ENCODE results near the gene PDIA3.
A peak's percentile ranks its signal among the peaks of the same experiment; 100 is the strongest.

PDIA3 gene

GRCh38 chr15:43777267-43777914, 31.2 kb downstream of the PDIA3 start:
- peak; percentile 83 for DNase-seq
- Histone ChIP-seq H3K9me3 (ENCODE audit: insufficient read depth, low read length, severe bottlenecking) (no peaks in the 10 kb centered on the region), H3K9ac (ENCODE audit: low read depth, low read length) (peak overlapping the region; percentile 84), H3K79me2 (ENCODE audit: insufficient read depth, low read length) (0 out of 2 replicates have a peak, but pooled peaks cover 3% of the 10 kb centered on the region), H3K27me3 (ENCODE audit: insufficient read depth, low read length, poor library complexity) (no peaks in the 10 kb centered on the region), H3K4me3 (ENCODE audit: low read depth in 1 of 2, low read length in 2 of 2) (peak overlapping the region; percentile 77 to 85), H3K36me3 (ENCODE audit: insufficient read depth, low read length) (peaks cover 8% of the 10 kb centered on the region; the same call in 1 of the 2 replicates), H2AFZ (ENCODE audit: low read depth, low read length) (peak overlapping the region; percentile 98), H4K20me1 (ENCODE audit: insufficient read depth, low read length) (no peaks in the 10 kb centered on the region), H3K4me1 (ENCODE audit: insufficient read depth, low read length) (peaks cover 24% of the 10 kb centered on the region), H3K4me2 (ENCODE audit: insufficient read depth, low read length) (peak overlapping the region; percentile 97), H3K27ac (ENCODE audit: low read length) (peak overlapping the region; percentile 94)
- TF ChIP-seq EZH2 (IDR thresholded peaks at IDR 0.05; ENCODE audit: borderline replicate concordance, low read depth, low read length, severe bottlenecking): no peak
- TF ChIP-seq, protein P1, sequence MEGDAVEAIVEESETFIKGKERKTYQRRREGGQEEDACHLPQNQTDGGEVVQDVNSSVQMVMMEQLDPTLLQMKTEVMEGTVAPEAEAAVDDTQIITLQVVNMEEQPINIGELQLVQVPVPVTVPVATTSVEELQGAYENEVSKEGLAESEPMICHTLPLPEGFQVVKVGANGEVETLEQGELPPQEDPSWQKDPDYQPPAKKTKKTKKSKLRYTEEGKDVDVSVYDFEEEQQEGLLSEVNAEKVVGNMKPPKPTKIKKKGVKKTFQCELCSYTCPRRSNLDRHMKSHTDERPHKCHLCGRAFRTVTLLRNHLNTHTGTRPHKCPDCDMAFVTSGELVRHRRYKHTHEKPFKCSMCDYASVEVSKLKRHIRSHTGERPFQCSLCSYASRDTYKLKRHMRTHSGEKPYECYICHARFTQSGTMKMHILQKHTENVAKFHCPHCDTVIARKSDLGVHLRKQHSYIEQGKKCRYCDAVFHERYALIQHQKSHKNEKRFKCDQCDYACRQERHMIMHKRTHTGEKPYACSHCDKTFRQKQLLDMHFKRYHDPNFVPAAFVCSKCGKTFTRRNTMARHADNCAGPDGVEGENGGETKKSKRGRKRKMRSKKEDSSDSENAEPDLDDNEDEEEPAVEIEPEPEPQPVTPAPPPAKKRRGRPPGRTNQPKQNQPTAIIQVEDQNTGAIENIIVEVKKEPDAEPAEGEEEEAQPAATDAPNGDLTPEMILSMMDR (IDR thresholded peaks at IDR 0.05; ENCODE audit: borderline replicate concordance, extremely low read depth, low read length, poor library complexity, severe bottlenecking): peak; percentile 88
- peak; percentile 80 for ATAC-seq (ENCODE audit: insufficient read depth, low read depth)

DNA sequence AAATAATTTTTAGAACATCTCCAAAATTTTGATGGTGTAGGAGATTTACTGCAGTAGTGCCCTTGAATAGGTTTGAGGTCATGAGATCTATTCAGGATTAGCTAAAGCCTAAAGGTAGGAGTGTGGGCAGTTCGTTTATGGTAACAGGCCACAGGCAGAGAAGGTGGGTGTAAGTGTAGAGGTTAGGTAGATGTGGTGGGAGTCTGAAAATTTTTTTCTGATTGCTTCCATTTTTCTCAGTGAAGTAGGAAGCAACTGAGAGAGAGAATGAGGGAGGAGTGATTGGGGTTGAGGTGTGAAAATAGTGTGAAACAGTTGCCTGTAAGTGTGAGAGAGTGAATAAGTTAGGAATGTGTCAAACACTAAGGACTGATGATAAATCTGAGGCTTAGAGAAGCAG, 32.8 kb downstream of the PDIA3 start:
- H3K79me2 ChIP-seq (ENCODE audit: insufficient read depth, low read length): 0 out of 2 replicates have a peak, but pooled peaks cover 3% of the 10 kb centered on the region
- DNase-seq (no peak), ATAC-seq (ENCODE audit: insufficient read depth, low read depth) (no peak)
- no peak overlapping the region for H3K4me3 ChIP-seq (ENCODE audit: low read depth in 1 of 2, low read length in 2 of 2)
- H2AFZ ChIP-seq (ENCODE audit: low read depth, low read length): no peak overlapping the region
- no peaks in the 10 kb centered on the region for H4K20me1 ChIP-seq (ENCODE audit: insufficient read depth, low read length)
- H3K36me3 ChIP-seq (ENCODE audit: insufficient read depth, low read length): no peaks in the 10 kb centered on the region
- no peak overlapping the region for H3K27ac ChIP-seq (ENCODE audit: low read length)
- H3K9ac ChIP-seq (ENCODE audit: low read depth, low read length): no peak overlapping the region
- peak overlapping the region; percentile 12; the same call in 1 of the 2 replicates for H3K4me2 ChIP-seq (ENCODE audit: insufficient read depth, low read length)
- H3K9me3 ChIP-seq (ENCODE audit: insufficient read depth, low read length, severe bottlenecking): no peaks in the 10 kb centered on the region
- no peaks in the 10 kb centered on the region for H3K27me3 ChIP-seq (ENCODE audit: insufficient read depth, low read length, poor library complexity)
- TF ChIP-seq EZH2 (IDR thresholded peaks at IDR 0.05; ENCODE audit: borderline replicate concordance, low read depth, low read length, severe bottlenecking): no peak
- TF ChIP-seq, protein P1 (IDR thresholded peaks at IDR 0.05; ENCODE audit: borderline replicate concordance, extremely low read depth, low read length, poor library complexity, severe bottlenecking): no peak
- peaks cover 24% of the 10 kb centered on the region for H3K4me1 ChIP-seq (ENCODE audit: insufficient read depth, low read length)

DNA sequence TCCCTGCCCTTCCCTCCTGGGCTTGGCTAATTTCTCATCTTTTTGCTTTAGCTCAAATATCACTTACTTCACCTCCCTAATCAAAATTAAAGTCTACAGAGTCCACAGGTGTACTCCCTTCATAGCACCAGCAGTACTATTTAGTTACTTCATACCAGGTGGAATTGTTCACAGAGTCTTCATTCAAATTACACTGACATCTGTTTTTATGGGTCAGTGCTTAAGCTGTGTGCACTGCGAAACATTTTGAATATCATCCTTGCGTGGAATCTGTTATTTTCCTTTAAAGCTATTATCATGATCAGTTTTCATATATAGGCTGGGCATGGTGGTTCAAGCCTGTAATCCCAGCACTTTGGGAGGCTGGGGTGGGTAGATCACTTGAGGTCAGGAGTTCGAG, 43.2 kb downstream of the PDIA3 start:
- Histone ChIP-seq H3K4me1 (ENCODE audit: insufficient read depth, low read length) (peaks cover 22% of the 10 kb centered on the region), H3K9me3 (ENCODE audit: insufficient read depth, low read length, severe bottlenecking) (no peaks in the 10 kb centered on the region), H3K27ac (ENCODE audit: low read length) (no peak overlapping the region), H3K27me3 (ENCODE audit: insufficient read depth, low read length, poor library complexity) (no peaks in the 10 kb centered on the region), H2AFZ (ENCODE audit: low read depth, low read length) (no peak overlapping the region), H3K4me2 (ENCODE audit: insufficient read depth, low read length) (no peak overlapping the region), H3K4me3 (ENCODE audit: low read depth in 1 of 2, low read length in 2 of 2) (no peak overlapping the region), H4K20me1 (ENCODE audit: insufficient read depth, low read length) (peaks cover 22% of the 10 kb centered on the region), H3K79me2 (ENCODE audit: insufficient read depth, low read length) (peaks cover 23% of the 10 kb centered on the region), H3K9ac (ENCODE audit: low read depth, low read length) (no peak overlapping the region), H3K36me3 (ENCODE audit: insufficient read depth, low read length) (peaks cover 22% of the 10 kb centered on the region)
- no peak for ATAC-seq (ENCODE audit: insufficient read depth, low read depth)
- DNase-seq: no peak
- TF ChIP-seq, protein P1 (IDR thresholded peaks at IDR 0.05; ENCODE audit: borderline replicate concordance, extremely low read depth, low read length, poor library complexity, severe bottlenecking): no peak
- no peak for TF ChIP-seq EZH2 (IDR thresholded peaks at IDR 0.05; ENCODE audit: borderline replicate concordance, low read depth, low read length, severe bottlenecking)

All from DND-41 (cell line).